CD4-positive, alpha-beta T cell (primary cell): ENCODE measurements around the gene FGF19. TPM values are rescaled to one million over a fixed set of nuclear protein-coding genes. Genes with fewer than 3 reads are reported as not detected.

Experiments
- ATAC-seq: fragments of 200-7000 bp; cut with Tn5 transposase; one replicate; pipeline ENCODE4 v1.10.0; 2022; ENCODE audit warnings: mild to moderate bottlenecking; ENCODE audit not compliant: poor library complexity
- CTCF ChIA-PET: fragments of 350-600 bp; sonication (Branson Sonifier 250); formaldehyde crosslinking; loops from one replicate; lab custom pipeline; 2021; ENCODE audit warnings: antibody characterized with exemption, inconsistent platforms; lab: Charles Lee
- POLR2A ChIA-PET: fragments of 350-600 bp; sonication (Branson Sonifier 250); formaldehyde crosslinking; loops from one replicate; lab custom pipeline; 2021; ENCODE audit warnings: antibody characterized with exemption, inconsistent platforms; lab: Charles Lee
- DNase-seq, 14 experiments: peaks; one replicate each; pipeline ENCODE4 v3.0.0-alpha.2; 2013 to 2020; ENCODE audit warnings: mixed read lengths in 2 of 14
- H3K27ac ChIP-seq, 2 donors: one replicate each; pipeline versions ENCODE4 v1.5.1 to v1.7.0; 2013; ENCODE audit warnings: low read length in 2 of 2, low read depth in 1 of 2, mild to moderate bottlenecking in 1 of 2
- H3K27me3 ChIP-seq, 2 experiments: 1 replicate in 1 of 2; 2 replicates in 1 of 2; pipeline versions ENCODE4 v1.6.1 to v1.7.0; 2013; ENCODE audit warnings: low read length in 2 of 2, control low read depth in 1 of 2, mild to moderate bottlenecking in 1 of 2, moderate library complexity in 1 of 2; ENCODE audit not compliant: insufficient read depth in 2 of 2, control insufficient read depth in 1 of 2
- H3K36me3 ChIP-seq: one replicate; pipeline ENCODE4 v1.6.1; 2013; ENCODE audit warnings: low read length, control low read depth; ENCODE audit not compliant: insufficient read depth
- H3K4me1 ChIP-seq: one replicate; pipeline ENCODE4 v1.6.1; 2013; ENCODE audit warnings: low read length, control low read depth; ENCODE audit not compliant: insufficient read depth
- H3K4me3 ChIP-seq: one replicate; pipeline ENCODE4 v1.5.1; 2013; ENCODE audit warnings: mild to moderate bottlenecking, low read length, moderate library complexity
- H3K9me3 ChIP-seq, 2 experiments: 1 replicate in 1 of 2; 2 replicates in 1 of 2; pipeline versions ENCODE4 v1.6.1 to v1.7.0; 2013; ENCODE audit warnings: low read length in 2 of 2, mild to moderate bottlenecking in 2 of 2, control low read depth in 1 of 2, moderate library complexity in 1 of 2; ENCODE audit not compliant: control insufficient read depth in 1 of 2, insufficient read depth in 1 of 2
- H3K27ac Mint-ChIP-seq: one replicate; pipeline ENCODE4 v1.8.0; 2020; ENCODE audit warnings: mixed read lengths
- H3K27me3 Mint-ChIP-seq: one replicate; pipeline ENCODE4 v1.8.0; 2021; ENCODE audit warnings: mixed read lengths
- H3K36me3 Mint-ChIP-seq: one replicate; pipeline ENCODE4 v1.8.0; 2021; ENCODE audit warnings: low read depth, mixed read lengths
- H3K4me1 Mint-ChIP-seq: one replicate; pipeline ENCODE4 v1.8.0; 2021; ENCODE audit warnings: low read depth, mixed read lengths
- H3K4me3 Mint-ChIP-seq: one replicate; pipeline ENCODE4 v1.8.0; 2020; ENCODE audit warnings: mild to moderate bottlenecking, mixed read lengths
- H3K9me3 Mint-ChIP-seq: one replicate; pipeline ENCODE4 v1.8.0; 2020; ENCODE audit warnings: mixed read lengths
- CTCF ChIP-seq: fragments of 200-600 bp; IDR thresholded peaks from one replicate; pipeline ENCODE4 v1.8.0; 2022; ENCODE audit warnings: antibody characterized with exemption, mild to moderate bottlenecking
- intact Hi-C, 2 experiments: fragments of 100-400 bp; cut with DNase I in 1 of 2; cut with micrococcal nuclease in 1 of 2; formaldehyde crosslinking; loops; one replicate each; pipeline versions ENCODE4 v1.15.1 to v1.9.0; 2023 to 2025; cut with DNase I, micrococcal nuclease
- total RNA-seq, 174 experiments: library from RNA in 2 of 174; stranded (reverse) in 2 of 174; gene quantifications; one replicate each; pipeline ENCODE4 v1.2.3 and lab custom pipeline; 2021 to 2026

Gene FGF19
- total RNA-seq, 2 experiments from 2014 or later = not detected

GRCh38 chr11:69657456-69657910 lies 46.3 kb downstream of the FGF19 start:
- no peak for TF ChIP-seq CTCF
- no peaks in the 10 kb centered on the region for H3K4me1 ChIP-seq
- DNase-seq = peak in 1 of 14 experiments; percentile 29
- H3K4me3 ChIP-seq = no peak overlapping the region
- peaks cover 4% of the 10 kb centered on the region for H3K36me3 ChIP-seq
- H3K4me1 Mint-ChIP-seq = no peaks in the 10 kb centered on the region
- no peak overlapping the region for H3K4me3 Mint-ChIP-seq
- ChIA-PET CTCF (no interaction called here), POLR2A (no interaction called here)
- no peaks in the 10 kb centered on the region for H3K9me3 Mint-ChIP-seq
- no peaks in the 10 kb centered on the region for H3K9me3 ChIP-seq
- H3K36me3 Mint-ChIP-seq = peaks cover 13% of the 10 kb centered on the region
- intact Hi-C loops = no loop called here
- H3K27ac Mint-ChIP-seq = no peak overlapping the region
- no peaks in the 10 kb centered on the region for H3K27me3 Mint-ChIP-seq
- H3K27me3 ChIP-seq = no peaks in the 10 kb centered on the region
- no peak overlapping the region for H3K27ac ChIP-seq
- no peak for ATAC-seq

GRCh38 chr11:69656536-69657455 lies 47.0 kb downstream of the FGF19 start:
- Histone ChIP-seq H3K27me3 (no peaks in the 10 kb centered on the region), H3K36me3 (peaks cover 4% of the 10 kb centered on the region), H3K4me3 (no peak overlapping the region), H3K27ac (no peak overlapping the region), H3K4me1 (no peaks in the 10 kb centered on the region), H3K9me3 (no peaks in the 10 kb centered on the region)
- TF ChIP-seq CTCF = no peak
- no peak overlapping the region for H3K4me3 Mint-ChIP-seq
- peaks cover 6% of the 10 kb centered on the region for H3K36me3 Mint-ChIP-seq
- no peaks in the 10 kb centered on the region for H3K9me3 Mint-ChIP-seq
- intact Hi-C loops = no loop called here
- H3K4me1 Mint-ChIP-seq = no peaks in the 10 kb centered on the region
- no peaks in the 10 kb centered on the region for H3K27me3 Mint-ChIP-seq
- no peak for ATAC-seq
- H3K27ac Mint-ChIP-seq = no peak overlapping the region
- ChIA-PET POLR2A (no interaction called here), CTCF (no interaction called here)
- peak in 1 of 14 experiments; percentile 17 for DNase-seq

- H3K27me3 ChIP-seq = no peaks in the 10 kb centered on the region
- Mint-ChIP-seq H3K4me1 (no peaks in the 10 kb centered on the region), H3K27me3 (no peaks in the 10 kb centered on the region), H3K36me3 (peaks cover 5% of the 10 kb centered on the region), H3K9me3 (no peaks in the 10 kb centered on the region), H3K27ac (no peak overlapping the region), H3K4me3 (no peak overlapping the region)
- intact Hi-C loops = no loop called here
- ChIA-PET CTCF (no interaction called here), POLR2A (no interaction called here)
- H3K4me1 ChIP-seq = no peaks in the 10 kb centered on the region
- TF ChIP-seq CTCF = no peak
- no peak overlapping the region for H3K4me3 ChIP-seq
- no peaks in the 10 kb centered on the region for H3K9me3 ChIP-seq
- no peak overlapping the region for H3K27ac ChIP-seq
- H3K36me3 ChIP-seq = no peaks in the 10 kb centered on the region
- ATAC-seq (no peak), DNase-seq (peak in 1 of 14 experiments; percentile 27)
Measured at GRCh38 chr11:69655479-69656428, 48.1 kb downstream of the FGF19 start.
